ENCODE measurements around the gene PPP1R2B.
"Not testable (repeated sequence)": the region's sequence is repeated elsewhere in the genome, so short reads cannot be mapped to it uniquely, and the experiment has no call there.

Gene PPP1R2B

GRCh38 chr5:156850206-156850751, at the start of gene PPP1R2B:
Gene PPP1R2B (plus strand): TSS chr5:156850295. CDS start chr5:156850563, 268 bp downstream.
- DNase-seq: no peak

GRCh38 chr5:156800929-156801328, 49.2 kb upstream of the PPP1R2B start:
- DNase-seq: peak; percentile 25 to 59

GRCh38 chr5:156802501-156802900, 47.6 kb upstream of the PPP1R2B start:
- no peak for DNase-seq

GRCh38 chr5:156803404-156803803, 46.7 kb upstream of the PPP1R2B start:
- no peak for DNase-seq

GRCh38 chr5:156812959-156813358, 37.1 kb upstream of the PPP1R2B start:
- no peak for DNase-seq

GRCh38 chr5:156815988-156816599, 34.0 kb upstream of the PPP1R2B start:
- DNase-seq: peak; percentile 5 to 69

GRCh38 chr5:156819537-156819936, 30.6 kb upstream of the PPP1R2B start:
- DNase-seq: no peak

- peak; percentile 44 to 85 for DNase-seq
These were observed 30.0 kb upstream of the PPP1R2B start for GRCh38 chr5:156819967-156820581.

GRCh38 chr5:156824241-156824640, 25.9 kb upstream of the PPP1R2B start:
- no peak for DNase-seq

GRCh38 chr5:156824800-156825199, 25.3 kb upstream of the PPP1R2B start:
- peak; percentile 57 to 71 for DNase-seq

GRCh38 chr5:156825688-156826087, 24.4 kb upstream of the PPP1R2B start:
- no peak for DNase-seq

- DNase-seq: no peak
These were observed 23.9 kb upstream of the PPP1R2B start for GRCh38 chr5:156826150-156826549.

GRCh38 chr5:156834916-156835315, 15.2 kb upstream of the PPP1R2B start:
- no peak for DNase-seq

- DNase-seq: peak in 1 of 2 experiments; percentile 12
These were observed 14.2 kb upstream of the PPP1R2B start for GRCh38 chr5:156835905-156836304.

- no peak for DNase-seq
These were observed 13.2 kb upstream of the PPP1R2B start for GRCh38 chr5:156836846-156837245.

GRCh38 chr5:156838961-156839360, 11.1 kb upstream of the PPP1R2B start:
- no peak for DNase-seq

GRCh38 chr5:156841737-156842136, 8.4 kb upstream of the PPP1R2B start:
- peak in 1 of 2 experiments; percentile 36 for DNase-seq

- no peak for DNase-seq
These were observed 3.2 kb upstream of the PPP1R2B start for GRCh38 chr5:156846914-156847313.

- not testable (repeated sequence) for DNase-seq
These were observed 1.6 kb upstream of the PPP1R2B start for GRCh38 chr5:156848447-156848846.

- no peak for DNase-seq
These were observed 1.8 kb downstream of the PPP1R2B start for GRCh38 chr5:156851880-156852279.

GRCh38 chr5:156853055-156853454, 3.0 kb downstream of the PPP1R2B start:
- DNase-seq: not testable (repeated sequence)

GRCh38 chr5:156865427-156865826, 15.3 kb downstream of the PPP1R2B start:
- no peak for DNase-seq

- DNase-seq: no peak
These were observed 20.4 kb downstream of the PPP1R2B start for GRCh38 chr5:156870498-156870839.

GRCh38 chr5:156871212-156871611, 21.1 kb downstream of the PPP1R2B start:
- DNase-seq: no peak
